Mesendoderm (in vitro differentiated cells): Measurements from ENCODE around the gene NUDT1.

ENCODE experiments used
- DNase-seq: peaks from one replicate; pipeline ENCODE4 v3.0.0; 2013
- H2AK5ac ChIP-seq: 2 replicates; pipeline ENCODE4 v1.6.1; 2013; ENCODE audit warnings: low read length, inconsistent platforms
- H2BK120ac ChIP-seq: 2 replicates; pipeline ENCODE4 v1.6.1; 2013; ENCODE audit warnings: low read depth, mild to moderate bottlenecking, low read length, moderate library complexity, mixed read lengths
- H2BK15ac ChIP-seq: replicated peaks from 2 replicates; pipeline ENCODE4 v1.6.1; 2013; ENCODE audit warnings: low read depth, mild to moderate bottlenecking, moderate library complexity
- H2BK5ac ChIP-seq: 2 replicates; pipeline ENCODE4 v1.6.1; 2013; ENCODE audit warnings: low read length, inconsistent platforms
- H3K18ac ChIP-seq: 2 replicates; pipeline ENCODE4 v1.6.1; 2013; ENCODE audit warnings: mild to moderate bottlenecking, low read length, mixed read lengths
- H3K23ac ChIP-seq: one replicate; pipeline ENCODE4 v1.6.1; 2013; ENCODE audit warnings: low read length
- H3K27ac ChIP-seq: 2 replicates; pipeline ENCODE4 v1.5.1; 2013; ENCODE audit warnings: low read depth, mild to moderate bottlenecking, inconsistent platforms, low read length, moderate library complexity
- H3K27me3 ChIP-seq: 2 replicates; pipeline ENCODE4 v1.6.1; 2013; ENCODE audit warnings: low read length, control low read depth, mild to moderate bottlenecking, inconsistent platforms; ENCODE audit not compliant: insufficient read depth, poor library complexity
- H3K36me3 ChIP-seq: 2 replicates; pipeline ENCODE4 v1.6.1; 2013; ENCODE audit warnings: low read length, inconsistent platforms; ENCODE audit not compliant: control insufficient read depth, insufficient read depth
- H3K4ac ChIP-seq: one replicate; pipeline ENCODE4 v1.6.1; 2013; ENCODE audit warnings: low read depth, mild to moderate bottlenecking, low read length, moderate library complexity
- H3K4me1 ChIP-seq: 2 replicates; pipeline ENCODE4 v1.6.1; 2013; ENCODE audit warnings: low read depth, low read length, inconsistent platforms; ENCODE audit not compliant: control insufficient read depth
- H3K4me2 ChIP-seq: 2 replicates; pipeline ENCODE4 v1.6.1; 2013; ENCODE audit warnings: low read length
- H3K4me3 ChIP-seq: 2 replicates; pipeline ENCODE4 v1.5.1; 2013; ENCODE audit warnings: mild to moderate bottlenecking, low read length
- H3K56ac ChIP-seq: one replicate; pipeline ENCODE4 v1.6.1; 2013; ENCODE audit warnings: low read length
- H3K79me1 ChIP-seq: 2 replicates; pipeline ENCODE4 v1.6.1; 2013; ENCODE audit warnings: low read length, inconsistent platforms
- H3K79me2 ChIP-seq: 2 replicates; pipeline ENCODE4 v1.6.1; 2013; ENCODE audit warnings: mild to moderate bottlenecking, low read length; ENCODE audit not compliant: control insufficient read depth, insufficient read depth
- H3K9ac ChIP-seq: 2 replicates; pipeline ENCODE4 v1.6.1; 2013; ENCODE audit warnings: low read length, inconsistent platforms
- H4K5ac ChIP-seq: one replicate; pipeline ENCODE4 v1.6.1; 2013; ENCODE audit warnings: low read length
- H4K8ac ChIP-seq: one replicate; pipeline ENCODE4 v1.6.1; 2013; ENCODE audit warnings: low read depth, mild to moderate bottlenecking, control low read depth, low read length, moderate library complexity
- WGBS: extraction: QIAGEN DNeasy Blood & Tissue Kit; methylation state at CpG from one replicate; pipeline ENCODE4 v1.1.7; 2013; ENCODE audit warnings: low lambda C conversion rate, missing lambda C conversion rate; ENCODE audit not compliant: insufficient coverage; ENCODE audit errors: extremely low coverage; 5-methylcytosine and 5-hydroxymethylcytosine counted together

NUDT1 gene

DNA sequence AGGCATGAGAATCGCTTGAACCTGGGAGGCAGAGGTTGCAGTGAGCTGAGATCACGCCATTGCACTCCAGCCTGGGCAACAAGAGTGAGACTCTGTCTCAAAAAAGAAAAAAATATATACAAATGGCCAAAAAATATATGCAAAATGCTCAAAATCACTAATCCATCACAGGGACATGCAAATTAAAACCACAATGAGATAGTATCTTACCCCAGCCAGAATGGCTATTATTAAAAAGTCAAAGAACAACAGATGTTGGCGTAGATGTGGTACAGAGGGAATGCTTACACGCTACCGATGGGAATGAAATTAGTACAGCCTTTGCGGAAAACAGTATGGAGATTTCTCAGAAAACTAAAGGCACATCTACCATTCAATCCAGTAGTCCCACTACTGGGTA lies 54.8 kb downstream of the NUDT1 start:
- DNase-seq, result no peak
- Histone ChIP-seq H2BK120ac (no peak overlapping the region), H3K4me3 (no peak overlapping the region), H3K4me2 (no peak overlapping the region), H3K4me1 (no peaks in the 10 kb centered on the region), H3K18ac (no peak overlapping the region), H3K27ac (no peak overlapping the region), H3K79me1 (peaks cover 2% of the 10 kb centered on the region), H2AK5ac (no peak overlapping the region), H4K8ac (no peak overlapping the region), H3K9ac (no peak overlapping the region), H3K79me2 (no peaks in the 10 kb centered on the region), H3K56ac (no peak overlapping the region), H2BK5ac (no peak overlapping the region), H3K27me3 (no peaks in the 10 kb centered on the region), H3K23ac (no peak overlapping the region), H3K36me3 (no peaks in the 10 kb centered on the region), H3K4ac (no peak overlapping the region), H4K5ac (no peak overlapping the region), H2BK15ac (no peak overlapping the region)
- WGBS, result no CpG with 5 or more reads among the region's 6 CpGs

DNA sequence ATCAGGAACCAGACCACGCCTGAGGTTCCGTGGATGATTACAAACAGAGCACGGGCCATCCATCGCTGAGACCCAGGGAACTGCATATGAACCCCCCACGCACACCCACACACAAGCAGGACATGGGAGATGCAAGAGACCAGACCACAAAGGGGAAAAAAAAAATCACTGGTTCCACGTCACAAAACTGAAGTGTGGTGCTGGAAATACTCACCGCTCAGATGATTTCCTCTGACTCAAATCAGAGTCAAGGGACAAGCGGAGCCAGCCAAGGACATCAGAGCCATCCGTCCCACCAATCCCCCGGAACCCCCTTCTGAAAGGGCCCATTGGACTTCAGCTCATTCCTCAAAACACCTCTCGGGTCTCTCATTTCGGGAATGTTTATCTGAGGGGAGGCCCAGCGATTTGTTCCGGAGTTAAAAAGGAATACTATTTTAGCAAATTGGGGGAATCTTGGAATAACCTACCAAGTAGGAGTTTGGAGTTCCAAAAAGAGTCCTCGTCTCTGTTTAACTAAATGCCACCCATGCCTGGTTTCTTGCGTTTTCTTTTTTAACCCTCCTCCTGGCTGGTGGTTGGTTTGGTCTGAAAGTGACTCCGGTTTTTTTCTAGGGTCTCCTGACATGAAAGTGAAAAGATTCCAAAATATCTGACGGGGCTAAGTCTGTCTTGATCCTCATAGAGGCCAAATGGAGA lies 57.3 kb downstream of the NUDT1 start:
- Histone ChIP-seq H2BK15ac (no peak overlapping the region), H2BK5ac (no peak overlapping the region), H3K79me1 (peaks cover 2% of the 10 kb centered on the region), H3K4me3 (no peak overlapping the region), H4K8ac (no peak overlapping the region), H2BK120ac (no peak overlapping the region), H3K27ac (no peak overlapping the region), H3K4me2 (no peak overlapping the region), H3K9ac (no peak overlapping the region), H3K79me2 (no peaks in the 10 kb centered on the region), H3K56ac (no peak overlapping the region), H3K4me1 (no peaks in the 10 kb centered on the region), H3K36me3 (no peaks in the 10 kb centered on the region), H4K5ac (no peak overlapping the region), H3K18ac (no peak overlapping the region), H3K4ac (no peak overlapping the region), H3K27me3 (no peaks in the 10 kb centered on the region), H3K23ac (no peak overlapping the region), H2AK5ac (no peak overlapping the region)
- no peak for DNase-seq
- no CpG with 5 or more reads among the region's 18 CpGs for WGBS

DNA sequence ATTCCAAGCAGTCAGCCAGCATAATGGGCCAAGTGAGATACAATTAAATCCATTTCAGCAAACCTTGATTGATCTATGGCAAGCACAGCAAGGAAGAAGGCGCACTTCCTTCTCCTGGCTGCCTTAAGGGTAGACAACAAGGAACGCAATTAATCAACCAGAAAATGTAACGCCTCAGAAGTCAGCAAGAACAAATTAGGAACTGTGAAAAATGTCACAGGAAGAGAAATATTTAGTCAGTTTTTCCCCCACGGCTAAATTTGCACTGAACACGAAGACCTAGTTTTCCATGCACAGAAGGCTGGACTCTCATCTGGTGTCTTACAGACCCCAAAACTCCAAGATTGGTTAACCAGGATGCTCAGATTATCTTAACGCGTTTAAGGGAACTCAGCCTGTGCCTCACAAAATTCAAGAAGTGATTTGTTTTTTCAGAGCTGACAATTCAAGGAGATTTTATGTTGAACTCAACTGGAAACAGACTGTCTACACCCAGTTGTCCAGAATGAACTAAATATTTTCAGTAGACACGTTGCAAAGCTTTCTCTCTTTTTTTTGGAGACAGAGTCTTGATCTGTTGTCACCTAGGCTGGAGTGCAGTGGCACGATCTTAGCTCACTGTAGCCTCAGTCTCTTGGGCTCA lies 58.0 kb downstream of the NUDT1 start:
- no peak for DNase-seq
- no peaks in the 10 kb centered on the region for H3K79me2 ChIP-seq
- no peak overlapping the region for H2BK120ac ChIP-seq
- no CpG with 5 or more reads among the region's 9 CpGs for WGBS
- H3K4me3 ChIP-seq, result no peak overlapping the region
- H3K79me1 ChIP-seq, result peaks cover 2% of the 10 kb centered on the region
- H3K4me2 ChIP-seq, result no peak overlapping the region
- no peaks in the 10 kb centered on the region for H3K4me1 ChIP-seq
- no peak overlapping the region for H4K8ac ChIP-seq
- H2AK5ac ChIP-seq, result no peak overlapping the region
- H3K4ac ChIP-seq, result no peak overlapping the region
- no peak overlapping the region for H2BK5ac ChIP-seq
- no peak overlapping the region for H3K9ac ChIP-seq
- H3K56ac ChIP-seq, result no peak overlapping the region
- no peaks in the 10 kb centered on the region for H3K36me3 ChIP-seq
- no peak overlapping the region for H3K23ac ChIP-seq
- H3K27me3 ChIP-seq, result no peaks in the 10 kb centered on the region
- no peak overlapping the region for H3K27ac ChIP-seq
- no peak overlapping the region for H4K5ac ChIP-seq
- no peak overlapping the region for H2BK15ac ChIP-seq
- no peak overlapping the region for H3K18ac ChIP-seq
